K562 (cell line): Measurements from ENCODE around the gene CPSF4. TPM values are rescaled to one million over a fixed set of nuclear protein-coding genes. Genes with fewer than 3 reads are reported as not detected.
A peak's percentile ranks its signal among the peaks of the same experiment; 100 is the strongest.

Experiments used
- ARID1B ChIP-seq: fragments of 450-650 bp; IDR thresholded peaks from 2 replicates; pipeline ENCODE4 v1.6.1; 2016; ENCODE audit warnings: antibody characterized with exemption, mild to moderate bottlenecking, inconsistent platforms
- CBFA2T3 ChIP-seq: fragments of 450-650 bp; IDR thresholded peaks from 2 replicates; pipeline ENCODE4 v1.6.1; 2017
- CCNT2 ChIP-seq: IDR thresholded peaks from 2 replicates; pipeline ENCODE4 v1.6.1; 2011; ENCODE audit warnings: borderline replicate concordance, low read depth, mild to moderate bottlenecking, moderate library complexity, mixed read lengths, low read length; ENCODE audit not compliant: insufficient read length; ENCODE audit errors: extremely low read depth
- CEBPG ChIP-seq, 3 experiments: fragments of 200-800 bp in 1 of 3; sonication (Bioruptor generic) in 1 of 3; sonication (generic) in 1 of 3; formaldehyde crosslinking in 1 of 3; IDR thresholded peaks in 2 of 3; conservative IDR thresholded peaks in 1 of 3; 2 replicates each; pipeline versions ENCODE4 v1.6.1 to v1.8.0; 2016 to 2022; ENCODE audit warnings: missing compliant biosample characterization in 2 of 3, missing genetic modification characterization in 2 of 3, mild to moderate bottlenecking in 1 of 3, missing genetic modification reagents in 1 of 3
- EP400 ChIP-seq: fragments of 450-650 bp; IDR thresholded peaks from 2 replicates; pipeline ENCODE4 v1.6.1; 2017; ENCODE audit warnings: antibody characterized with exemption, mild to moderate bottlenecking, moderate library complexity
- FOXA3 ChIP-seq, 2 experiments: fragments of 450-650 bp in 1 of 2; sonication (generic) in 1 of 2; formaldehyde crosslinking; IDR thresholded peaks in 1 of 2; conservative IDR thresholded peaks in 1 of 2; 2 replicates each; pipeline versions ENCODE4 v1.4.0 to v1.8.0; 2020 to 2022; ENCODE audit warnings: mild to moderate bottlenecking in 2 of 2, missing genetic modification reagents in 1 of 2
- GABPB1 ChIP-seq: sonication (generic); formaldehyde crosslinking; IDR thresholded peaks from 2 replicates; pipeline ENCODE4 v1.8.0; 2022; ENCODE audit warnings: mild to moderate bottlenecking, missing genetic modification reagents
- KAT7 ChIP-seq: sonication (generic); formaldehyde crosslinking; IDR thresholded peaks from 2 replicates; pipeline ENCODE4 v1.8.0; 2022; ENCODE audit warnings: missing genetic modification reagents, mild to moderate bottlenecking, borderline replicate concordance
- KDM5B ChIP-seq: fragments of 200-600 bp; sonication (generic); IDR thresholded peaks from 2 replicates; pipeline ENCODE4 v1.6.1; 2012; ENCODE audit warnings: low read depth, mild to moderate bottlenecking, moderate library complexity, low read length, control low read depth, inconsistent platforms; ENCODE audit not compliant: insufficient replicate concordance
- NFE2 ChIP-seq: IDR thresholded peaks from 2 replicates; pipeline ENCODE4 v1.6.1; 2014; ENCODE audit warnings: antibody characterized with exemption, low read depth
- NFRKB ChIP-seq: fragments of 450-650 bp; IDR thresholded peaks from 2 replicates; pipeline ENCODE4 v1.6.1; 2016; ENCODE audit warnings: low read depth
- TBP ChIP-seq: optimal IDR thresholded peaks from 2 replicates; pipeline ENCODE3; 2011; ENCODE audit warnings: low read depth, low read length, improper control_type of control experiment
- ZBTB17 ChIP-seq: fragments of 450-650 bp; formaldehyde crosslinking; IDR thresholded peaks from 2 replicates; pipeline ENCODE4 v1.4.0; 2020; ENCODE audit warnings: mild to moderate bottlenecking
- ZNF133 ChIP-seq: fragments of 250-450 bp; sonication (Bioruptor Pico); IDR thresholded peaks from 2 replicates; pipeline ENCODE4 v1.4.0; 2020; ENCODE audit warnings: mild to moderate bottlenecking
- ZNF445 ChIP-seq: fragments of 250-450 bp; sonication (Bioruptor Pico); IDR thresholded peaks from 2 replicates; pipeline ENCODE4 v1.4.0; 2020; ENCODE audit warnings: low read depth, mild to moderate bottlenecking, moderate library complexity
- ZNF75A ChIP-seq: fragments of 450-650 bp; formaldehyde crosslinking; IDR thresholded peaks from 2 replicates; pipeline ENCODE4 v1.4.0; 2020; ENCODE audit warnings: mild to moderate bottlenecking
- polyA plus RNA-seq, 8 experiments: library from polyadenylated mRNA; depleted of rRNA in 4 of 8; stranded (reverse) in 5 of 8; unstranded in 3 of 8; fragments of >200 nt; fragmentation: Nextera tagmentation in 2 of 8; fragmentation: Illumina TruSeq in 1 of 8; extraction: Ambion mirVana in 2 of 8; extraction: Trizol in 1 of 8; gene quantifications; 2 replicates each; pipeline versions ENCODE4 v1.2.1 to v1.2.3, GENCODE V29; 2011 to 2014; ENCODE audit warnings: inconsistent platforms in 1 of 8, missing spikeins in 1 of 8
- total RNA-seq, 7 experiments: library from RNA; depleted of rRNA in 6 of 7; stranded (reverse); fragments of >200 nt in 6 of 7; fragmentation: Illumina TruSeq in 2 of 7; extraction: Trizol in 2 of 7; gene quantifications; 2 replicates each; pipeline versions ENCODE4 v1.2.1 to v1.2.3, GENCODE V29; 2011 to 2021; ENCODE audit warnings: low replicate concordance in 1 of 7
- TF ChIP-seq, protein P1 (sequence below), 2 experiments: fragments of 450-650 bp in 1 of 2; sonication (generic) in 1 of 2; formaldehyde crosslinking in 1 of 2; IDR thresholded peaks in 1 of 2; conservative IDR thresholded peaks in 1 of 2; 2 replicates each; pipeline versions ENCODE4 v1.6.1 to v1.8.1; 2016 to 2023; ENCODE audit warnings: mild to moderate bottlenecking in 2 of 2, moderate library complexity in 2 of 2, inconsistent platforms in 1 of 2, missing genetic modification reagents in 1 of 2
- TF ChIP-seq, protein P2 (sequence below): sonication (generic); IDR thresholded peaks from 2 replicates; pipeline ENCODE4 v1.6.1; 2016
- TF ChIP-seq, protein P3 (sequence below): sonication (generic); formaldehyde crosslinking; IDR thresholded peaks from 2 replicates; pipeline ENCODE4 v1.8.1; 2023; ENCODE audit warnings: mild to moderate bottlenecking, missing genetic modification reagents
- TF ChIP-seq, protein P4 (sequence below): fragments of 450-650 bp; IDR thresholded peaks from 2 replicates; pipeline ENCODE4 v1.7.1; 2018; ENCODE audit warnings: mild to moderate bottlenecking, low read depth; ENCODE audit not compliant: partially characterized antibody

CPSF4 gene
- total and polyA plus RNA-seq, 9 of the 15 experiments (the other 6 are each of a cell fraction or from before 2014, with no cell fraction given) = 16.9 to 118 (median 71.7) TPM

DNA sequence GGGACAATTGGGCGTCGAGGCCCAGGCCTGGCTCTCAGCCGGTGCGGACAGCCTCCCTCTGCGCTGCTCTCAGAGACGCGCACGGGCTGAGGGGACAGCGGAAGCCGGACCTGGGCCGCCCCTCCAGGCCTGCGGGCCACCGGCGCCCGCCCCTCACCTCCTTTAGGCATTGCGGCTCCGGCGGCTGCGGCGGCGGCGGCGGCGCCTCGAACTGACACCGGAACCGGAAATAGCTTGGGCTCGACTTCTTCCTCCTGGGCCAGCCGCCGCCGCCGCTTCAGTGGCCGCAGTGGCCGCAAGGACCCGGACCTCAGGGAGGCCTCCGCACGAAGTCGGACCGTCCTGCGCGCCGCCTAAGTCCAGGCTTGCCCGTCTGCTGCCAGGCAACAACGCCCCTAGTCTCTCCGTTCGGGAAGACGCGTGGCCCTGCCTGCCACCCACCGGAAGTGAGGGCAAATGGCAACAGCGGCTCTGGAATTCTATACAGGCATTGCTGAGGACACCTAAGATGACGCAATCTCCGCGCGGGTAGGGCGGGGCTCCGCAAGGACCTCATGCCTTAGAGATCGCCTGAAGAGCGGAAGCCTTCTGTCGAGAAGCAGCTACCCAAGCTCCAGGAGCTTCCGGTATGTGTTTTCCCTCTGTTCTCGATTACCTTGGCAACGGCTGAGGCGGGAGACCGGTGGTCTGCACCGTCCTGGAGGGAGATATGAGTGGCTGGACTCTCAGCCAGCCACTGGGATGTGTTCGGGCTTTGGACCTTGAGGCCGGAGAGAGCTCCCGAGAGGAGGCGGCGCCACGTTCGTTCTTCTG, 30.2 kb upstream of the CPSF4 start, which contains the start of the genes BUD31 and PDAP1 (continued):
- TF ChIP-seq, protein P1, sequence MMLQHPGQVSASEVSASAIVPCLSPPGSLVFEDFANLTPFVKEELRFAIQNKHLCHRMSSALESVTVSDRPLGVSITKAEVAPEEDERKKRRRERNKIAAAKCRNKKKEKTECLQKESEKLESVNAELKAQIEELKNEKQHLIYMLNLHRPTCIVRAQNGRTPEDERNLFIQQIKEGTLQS (IDR thresholded peaks at IDR 0.05) = peak; percentile 100
- TF ChIP-seq, protein P1 (CRISPR knock-in tag; conservative IDR thresholded peaks at IDR 0.05) = peak; percentile 100
- TF ChIP-seq ZNF445 (CRISPR knock-in tag) = no peak
- TF ChIP-seq ZNF133 = no peak
- peak; percentile 81 for TF ChIP-seq KDM5B
- TF ChIP-seq KAT7 (CRISPR knock-in tag) = peak; percentile 77; the same call in 1 of the 2 replicates
- TF ChIP-seq ZBTB17 = peak; percentile 93
- TF ChIP-seq, protein P2, sequence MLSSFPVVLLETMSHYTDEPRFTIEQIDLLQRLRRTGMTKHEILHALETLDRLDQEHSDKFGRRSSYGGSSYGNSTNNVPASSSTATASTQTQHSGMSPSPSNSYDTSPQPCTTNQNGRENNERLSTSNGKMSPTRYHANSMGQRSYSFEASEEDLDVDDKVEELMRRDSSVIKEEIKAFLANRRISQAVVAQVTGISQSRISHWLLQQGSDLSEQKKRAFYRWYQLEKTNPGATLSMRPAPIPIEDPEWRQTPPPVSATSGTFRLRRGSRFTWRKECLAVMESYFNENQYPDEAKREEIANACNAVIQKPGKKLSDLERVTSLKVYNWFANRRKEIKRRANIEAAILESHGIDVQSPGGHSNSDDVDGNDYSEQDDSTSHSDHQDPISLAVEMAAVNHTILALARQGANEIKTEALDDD = no peak
- TF ChIP-seq ARID1B = peak; percentile 42; the same call in 1 of the 2 replicates
- TF ChIP-seq GABPB1 (CRISPR knock-in tag) = peak; percentile 94
- TF ChIP-seq, protein P3, sequence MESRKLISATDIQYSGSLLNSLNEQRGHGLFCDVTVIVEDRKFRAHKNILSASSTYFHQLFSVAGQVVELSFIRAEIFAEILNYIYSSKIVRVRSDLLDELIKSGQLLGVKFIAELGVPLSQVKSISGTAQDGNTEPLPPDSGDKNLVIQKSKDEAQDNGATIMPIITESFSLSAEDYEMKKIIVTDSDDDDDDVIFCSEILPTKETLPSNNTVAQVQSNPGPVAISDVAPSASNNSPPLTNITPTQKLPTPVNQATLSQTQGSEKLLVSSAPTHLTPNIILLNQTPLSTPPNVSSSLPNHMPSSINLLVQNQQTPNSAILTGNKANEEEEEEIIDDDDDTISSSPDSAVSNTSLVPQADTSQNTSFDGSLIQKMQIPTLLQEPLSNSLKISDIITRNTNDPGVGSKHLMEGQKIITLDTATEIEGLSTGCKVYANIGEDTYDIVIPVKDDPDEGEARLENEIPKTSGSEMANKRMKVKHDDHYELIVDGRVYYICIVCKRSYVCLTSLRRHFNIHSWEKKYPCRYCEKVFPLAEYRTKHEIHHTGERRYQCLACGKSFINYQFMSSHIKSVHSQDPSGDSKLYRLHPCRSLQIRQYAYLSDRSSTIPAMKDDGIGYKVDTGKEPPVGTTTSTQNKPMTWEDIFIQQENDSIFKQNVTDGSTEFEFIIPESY (CRISPR knock-in tag) = peak; percentile 32; the same call in 1 of the 2 replicates
- TF ChIP-seq TBP = peak; percentile 81
- no peak for TF ChIP-seq NFRKB
- peak; percentile 100 for TF ChIP-seq NFE2
- TF ChIP-seq, protein P4, sequence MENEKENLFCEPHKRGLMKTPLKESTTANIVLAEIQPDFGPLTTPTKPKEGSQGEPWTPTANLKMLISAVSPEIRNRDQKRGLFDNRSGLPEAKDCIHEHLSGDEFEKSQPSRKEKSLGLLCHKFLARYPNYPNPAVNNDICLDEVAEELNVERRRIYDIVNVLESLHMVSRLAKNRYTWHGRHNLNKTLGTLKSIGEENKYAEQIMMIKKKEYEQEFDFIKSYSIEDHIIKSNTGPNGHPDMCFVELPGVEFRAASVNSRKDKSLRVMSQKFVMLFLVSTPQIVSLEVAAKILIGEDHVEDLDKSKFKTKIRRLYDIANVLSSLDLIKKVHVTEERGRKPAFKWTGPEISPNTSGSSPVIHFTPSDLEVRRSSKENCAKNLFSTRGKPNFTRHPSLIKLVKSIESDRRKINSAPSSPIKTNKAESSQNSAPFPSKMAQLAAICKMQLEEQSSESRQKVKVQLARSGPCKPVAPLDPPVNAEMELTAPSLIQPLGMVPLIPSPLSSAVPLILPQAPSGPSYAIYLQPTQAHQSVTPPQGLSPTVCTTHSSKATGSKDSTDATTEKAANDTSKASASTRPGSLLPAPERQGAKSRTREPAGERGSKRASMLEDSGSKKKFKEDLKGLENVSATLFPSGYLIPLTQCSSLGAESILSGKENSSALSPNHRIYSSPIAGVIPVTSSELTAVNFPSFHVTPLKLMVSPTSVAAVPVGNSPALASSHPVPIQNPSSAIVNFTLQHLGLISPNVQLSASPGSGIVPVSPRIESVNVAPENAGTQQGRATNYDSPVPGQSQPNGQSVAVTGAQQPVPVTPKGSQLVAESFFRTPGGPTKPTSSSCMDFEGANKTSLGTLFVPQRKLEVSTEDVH = peak; percentile 80
- TF ChIP-seq CCNT2 = peak; percentile 81
- peak; percentile 100 for TF ChIP-seq CEBPG (CRISPR knock-in tag; IDR thresholded peaks at IDR 0.05)
- TF ChIP-seq CEBPG (tag; conservative IDR thresholded peaks at IDR 0.05 in 1 of 2, IDR thresholded peaks at IDR 0.05 in 1 of 2) = peak; percentile 100
- TF ChIP-seq CBFA2T3 = no peak
- peak; percentile 100 for TF ChIP-seq EP400
- TF ChIP-seq ZNF75A = no peak
- TF ChIP-seq FOXA3 (CRISPR knock-in tag; conservative IDR thresholded peaks at IDR 0.05 in 1 of 2, IDR thresholded peaks at IDR 0.05 in 1 of 2) = no peak
